ENCODE data around the gene SELENOF.

GRCh38 chr1:86852289-86852688 is 61.6 kb downstream of the SELENOF start:
- TF ChIP-seq ZMAT3 (CRISPR knock-in tag; conservative IDR thresholded peaks at IDR 0.05) (no peak), TAF1 (CRISPR knock-in tag; IDR thresholded peaks at IDR 0.05) (no peak), ZBTB39 (CRISPR knock-in tag; IDR thresholded peaks at IDR 0.05) (no peak), CREM (IDR thresholded peaks at IDR 0.05) (no peak), CREM (CRISPR knock-in tag; IDR thresholded peaks at IDR 0.05) (no peak), CENPT (CRISPR knock-in tag; IDR thresholded peaks at IDR 0.05; ENCODE audit: low read depth) (no peak)
